HepG2 (cell line): ENCODE measurements around the gene ABCA4. TPM values are rescaled to one million over a fixed set of nuclear protein-coding genes. Genes with fewer than 3 reads are reported as not detected.

Experiments used
- ATAC-seq: fragments of 200-7000 bp; cut with Tn5 transposase; 3 replicates; pipeline ENCODE4 v1.9.1; 2020; ENCODE audit warnings: mild to moderate bottlenecking, moderate library complexity
- BruUV-seq: library from RNA; stranded (reverse); fragments of 400-500 nt; replicated peaks from 2 replicates; lab custom pipeline; 2021; lab: Mats Ljungman, UMichigan
- CTCF ChIA-PET: fragments of 300-600 bp; formaldehyde crosslinking; extraction: SDS; loops from one replicate; lab custom pipeline; 2021; ENCODE audit warnings: low total read pairs, inconsistent platforms, low intra/inter-chr PET ratio; lab: Yijun Ruan, JAX
- POLR2A ChIA-PET: fragments of 350-600 bp; sonication (Branson Sonifier 250); formaldehyde crosslinking; loops from one replicate; lab custom pipeline; 2020; ENCODE audit warnings: antibody characterized with exemption, inconsistent platforms; lab: Yijun Ruan, JAX
- DNase-seq: peaks from one replicate; pipeline ENCODE4 v3.0.0-alpha.2; 2015; ENCODE audit warnings: low spot score
- FAIRE-seq: peaks from 3 replicates; lab custom pipeline; 2011; peaks lifted over from hg19 to GRCh38; lab: Jason Lieb, UNC
- H2AFZ ChIP-seq: one replicate; pipeline ENCODE4 v1.6.1; 2011; ENCODE audit warnings: low read length, inconsistent platforms
- H3K27ac ChIP-seq: fragments of 300-600 bp; 3 replicates; pipeline ENCODE4 v1.8.0; 2011; ENCODE audit warnings: mixed run types, mild to moderate bottlenecking, mixed read lengths, low read length, inconsistent platforms; ENCODE audit not compliant: insufficient read depth; ENCODE audit errors: extremely low read length
- H3K27me3 ChIP-seq, 2 experiments: fragments of 200-600 bp in 1 of 2; 2 replicates in 1 of 2; 3 replicates in 1 of 2; pipeline versions ENCODE4 v1.6.0 to v1.8.0; 2011; ENCODE audit warnings: low read length in 2 of 2, mild to moderate bottlenecking in 2 of 2, moderate library complexity in 2 of 2, inconsistent platforms in 1 of 2; ENCODE audit not compliant: insufficient read depth in 2 of 2, control insufficient read depth in 1 of 2
- H3K36me3 ChIP-seq, 2 experiments: fragments of 200-600 bp in 1 of 2; replicated peaks in 1 of 2; 2 replicates in 1 of 2; 3 replicates in 1 of 2; pipeline versions ENCODE4 v1.5.1 to v1.8.0; 2011; ENCODE audit warnings: low read length in 2 of 2, inconsistent platforms in 1 of 2; ENCODE audit not compliant: insufficient read depth in 2 of 2, control insufficient read depth in 1 of 2
- H3K4me1 ChIP-seq: 2 replicates; pipeline ENCODE4 v1.5.1; 2012; ENCODE audit warnings: low read length, inconsistent platforms; ENCODE audit not compliant: insufficient read depth
- H3K4me2 ChIP-seq: 2 replicates; pipeline ENCODE4 v1.6.0; 2011; ENCODE audit warnings: low read depth, low read length, inconsistent platforms
- H3K4me3 ChIP-seq, 3 experiments: fragments of 200-600 bp in 1 of 3; sonication (generic), shearing (Covaris generic) in 1 of 3; replicated peaks in 1 of 3; 2 replicates each; pipeline ENCODE4 v1.5.1; 2011 to 2016; ENCODE audit warnings: low read length in 3 of 3, inconsistent platforms in 2 of 3, low read depth in 2 of 3, mild to moderate bottlenecking in 2 of 3, control low read depth in 1 of 3, mixed read lengths in 1 of 3; ENCODE audit not compliant: insufficient read depth in 1 of 3
- H3K79me2 ChIP-seq: one replicate; pipeline ENCODE4 v1.6.1; 2011; ENCODE audit warnings: low read length, inconsistent platforms; ENCODE audit not compliant: insufficient read depth
- H3K9ac ChIP-seq: 2 replicates; pipeline ENCODE4 v1.6.0; 2011; ENCODE audit warnings: mild to moderate bottlenecking, low read depth, low read length, inconsistent platforms; ENCODE audit not compliant: insufficient read depth
- H3K9me3 ChIP-seq: 2 replicates; pipeline ENCODE4 v1.5.1; 2012; ENCODE audit warnings: mild to moderate bottlenecking, low read length
- H4K20me1 ChIP-seq: 2 replicates; pipeline ENCODE4 v1.6.0; 2011; ENCODE audit warnings: inconsistent platforms, mild to moderate bottlenecking, low read length, moderate library complexity; ENCODE audit not compliant: insufficient read depth
- CBX2 ChIP-seq, 2 experiments: fragments of 200-600 bp in 1 of 2; sonication (generic); formaldehyde crosslinking in 1 of 2; IDR thresholded peaks; 2 replicates each; pipeline versions ENCODE4 v1.7.0 to v1.8.1; 2018 to 2022; ENCODE audit warnings: low read depth in 2 of 2, low read length in 1 of 2, mild to moderate bottlenecking in 1 of 2, missing genetic modification reagents in 1 of 2
- GPN1 ChIP-seq: sonication (generic); formaldehyde crosslinking; IDR thresholded peaks from 2 replicates; pipeline ENCODE4 v1.5.1; 2020; ENCODE audit warnings: missing genetic modification reagents, borderline replicate concordance
- KLF15 ChIP-seq: sonication (generic); formaldehyde crosslinking; IDR thresholded peaks from 2 replicates; pipeline ENCODE4 v1.8.1; 2023; ENCODE audit warnings: borderline replicate concordance, mild to moderate bottlenecking, inconsistent platforms, missing genetic modification reagents, mixed read lengths
- MTA3 ChIP-seq: sonication (generic); formaldehyde crosslinking; IDR thresholded peaks from 2 replicates; pipeline ENCODE4 v1.4.0; 2020; ENCODE audit warnings: missing genetic modification reagents
- NCOA2 ChIP-seq: sonication (generic); formaldehyde crosslinking; IDR thresholded peaks from 2 replicates; pipeline ENCODE4 v1.8.0; 2022; ENCODE audit warnings: inconsistent platforms
- PTBP1 ChIP-seq: fragments of 200-400 bp; formaldehyde crosslinking; IDR thresholded peaks from 2 replicates; pipeline ENCODE4 v1.6.1; 2018; ENCODE audit warnings: low read length, low read depth; ENCODE audit not compliant: poor library complexity, severe bottlenecking
- RXRA ChIP-seq: sonication (generic); formaldehyde crosslinking; IDR thresholded peaks from 2 replicates; pipeline ENCODE4 v1.5.1; 2020; ENCODE audit warnings: missing genetic modification reagents
- SP5 ChIP-seq: IDR thresholded peaks from 2 replicates; pipeline ENCODE4 v1.6.1; 2016; ENCODE audit warnings: low read depth, borderline replicate concordance
- ZBTB1 ChIP-seq: sonication (generic); formaldehyde crosslinking; IDR thresholded peaks from 2 replicates; pipeline ENCODE4 v1.4.0; 2020; ENCODE audit warnings: missing genetic modification reagents, borderline replicate concordance
- ZNF124 ChIP-seq: sonication (generic); formaldehyde crosslinking; IDR thresholded peaks from 2 replicates; pipeline ENCODE4 v1.4.0; 2020; ENCODE audit warnings: missing genetic modification reagents
- ZNF260 ChIP-seq: sonication (generic); formaldehyde crosslinking; IDR thresholded peaks from 2 replicates; pipeline ENCODE4 v1.4.0; 2020; ENCODE audit warnings: missing genetic modification reagents, low read depth, mild to moderate bottlenecking, borderline replicate concordance
- ZNF329 ChIP-seq: sonication (generic); formaldehyde crosslinking; IDR thresholded peaks from 2 replicates; pipeline ENCODE4 v1.9.0; 2021; ENCODE audit warnings: low read depth, mild to moderate bottlenecking, missing genetic modification reagents
- ZNF614 ChIP-seq: IDR thresholded peaks from 2 replicates; pipeline ENCODE4 v1.6.1; 2018; ENCODE audit warnings: missing biosample characterization, missing genetic modification reagents, inconsistent platforms, borderline replicate concordance
- WGBS: methylation state at CpG from one replicate; pipeline ENCODE4 v1.1.6; 2017; ENCODE audit warnings: low lambda C conversion rate; 5-methylcytosine and 5-hydroxymethylcytosine counted together
- in situ Hi-C: cut with HindIII; loops from 2 replicates; pipeline ENCODE4 v1.10.0; 2017; ENCODE audit warnings: low pct_unique_long_range_greater_than_20kb; ENCODE audit not compliant: extremely low pct_ligation_motif_present
- intact Hi-C: fragments of 100-400 bp; cut with micrococcal nuclease; formaldehyde crosslinking; loops from one replicate; pipeline ENCODE4 v1.10.0; 2022; ENCODE audit not compliant: unreplicated experiment
- polyA plus RNA-seq, 8 experiments: library from polyadenylated mRNA; depleted of rRNA in 3 of 8; stranded (reverse) in 7 of 8; unstranded in 1 of 8; fragments of >200 nt; fragmentation: Illumina TruSeq in 4 of 8; extraction: Trizol in 4 of 8; gene quantifications; 2 replicates each; pipeline versions ENCODE4 v1.2.1 to v1.2.3, GENCODE V29; 2011 to 2016; ENCODE audit warnings: low read depth in 4 of 8, missing spikeins in 1 of 8, mixed read lengths in 1 of 8; ENCODE audit not compliant: insufficient read depth in 1 of 8
- total RNA-seq, 5 experiments: library from RNA; depleted of rRNA; stranded (reverse); fragments of >200 nt; fragmentation: Illumina TruSeq; extraction: Trizol; gene quantifications; 2 replicates each; pipeline ENCODE4 v1.2.3, GENCODE V29; 2016; ENCODE audit warnings: low read depth in 1 of 5
- TF ChIP-seq, protein P1 (sequence below): sonication (generic); formaldehyde crosslinking; IDR thresholded peaks from 2 replicates; pipeline ENCODE4 v1.4.0; 2020; ENCODE audit warnings: mild to moderate bottlenecking, missing genetic modification reagents
- TF ChIP-seq, protein P2 (sequence below): sonication (generic); formaldehyde crosslinking; IDR thresholded peaks from 2 replicates; pipeline ENCODE4 v1.4.0; 2020; ENCODE audit warnings: missing genetic modification reagents
- TF ChIP-seq, protein P3 (sequence below): sonication (generic); formaldehyde crosslinking; IDR thresholded peaks from 2 replicates; pipeline ENCODE4 v1.5.0; 2020; ENCODE audit warnings: mild to moderate bottlenecking, missing genetic modification reagents, moderate library complexity

ABCA4 gene
- total and polyA plus RNA-seq, 2 of the 13 experiments (the other 11 are each of a cell fraction or from before 2014, with no cell fraction given), result 0.24 to 0.67 TPM

DNA sequence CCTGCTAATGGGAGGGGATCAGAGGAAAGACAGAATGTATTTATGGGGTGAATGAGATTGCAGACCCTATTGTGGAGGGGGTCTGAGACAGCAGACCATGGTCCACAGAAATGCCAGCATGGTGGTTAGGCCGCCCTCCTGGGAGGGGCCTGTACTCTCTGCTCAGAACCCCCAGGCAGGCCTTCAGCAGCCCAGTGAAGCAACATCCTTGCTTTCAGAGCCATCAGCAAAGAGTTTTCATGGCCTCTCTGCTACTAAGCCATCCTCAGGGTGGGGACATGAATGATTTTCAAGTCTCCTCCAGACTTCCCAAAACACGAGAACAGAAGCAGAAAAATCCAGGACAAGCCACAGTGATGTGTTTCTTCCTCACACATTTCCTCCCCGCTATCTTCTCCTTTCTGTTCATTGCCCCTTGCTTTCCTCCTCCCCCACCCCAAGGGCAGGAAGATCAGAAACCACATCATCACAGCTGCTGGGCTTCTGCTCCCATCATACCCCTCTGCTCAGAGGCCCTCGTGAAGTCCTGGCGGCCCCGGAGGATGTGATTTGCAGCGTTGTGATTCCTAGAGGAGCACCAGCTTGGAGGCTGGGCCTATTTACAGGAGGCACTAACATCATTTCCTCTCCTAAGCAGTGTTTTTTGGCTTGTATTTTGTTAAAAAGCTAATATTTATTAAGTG, 48.0 kb downstream of the ABCA4 start (continued):
- TF ChIP-seq ZNF124 (CRISPR knock-in tag) (no peak), SP5 (CRISPR knock-in tag) (no peak), GPN1 (CRISPR knock-in tag) (no peak), PTBP1 (no peak), NCOA2 (CRISPR knock-in tag) (no peak), ZBTB1 (no peak), KLF15 (no peak)
- TF ChIP-seq, protein P1, sequence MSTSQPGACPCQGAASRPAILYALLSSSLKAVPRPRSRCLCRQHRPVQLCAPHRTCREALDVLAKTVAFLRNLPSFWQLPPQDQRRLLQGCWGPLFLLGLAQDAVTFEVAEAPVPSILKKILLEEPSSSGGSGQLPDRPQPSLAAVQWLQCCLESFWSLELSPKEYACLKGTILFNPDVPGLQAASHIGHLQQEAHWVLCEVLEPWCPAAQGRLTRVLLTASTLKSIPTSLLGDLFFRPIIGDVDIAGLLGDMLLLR, result no peak

DNA sequence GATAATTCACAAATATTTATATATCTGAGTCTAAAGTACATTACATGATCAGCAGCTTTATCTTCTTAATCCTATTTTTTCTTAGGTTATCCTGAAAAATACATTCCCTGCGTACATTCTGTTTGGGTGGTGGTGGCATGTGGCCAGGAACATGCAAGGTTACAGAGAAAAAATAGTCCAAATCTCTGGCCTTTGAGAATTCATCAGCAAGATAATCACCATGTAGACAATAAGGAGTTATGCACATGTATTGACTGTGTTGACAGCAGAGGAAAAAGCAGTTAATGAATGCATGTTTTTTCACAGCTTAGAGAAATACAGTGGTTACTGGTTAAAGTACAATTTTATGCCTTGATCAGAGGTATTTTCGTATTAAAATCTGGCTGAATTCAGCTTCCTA, 49.0 kb downstream of the ABCA4 start:
- Histone ChIP-seq H3K9ac (no peak overlapping the region), H3K4me2 (no peak overlapping the region), H3K27me3 (no peaks in the 10 kb centered on the region), H4K20me1 (no peaks in the 10 kb centered on the region), H3K4me1 (peaks cover 33% of the 10 kb centered on the region), H2AFZ (no peak overlapping the region), H3K9me3 (no peaks in the 10 kb centered on the region), H3K4me3 (no peak overlapping the region), H3K36me3 (no peaks in the 10 kb centered on the region), H3K79me2 (no peaks in the 10 kb centered on the region), H3K27ac (no peak overlapping the region)
- no TSS peak for BruUV-seq
- in situ Hi-C loops, result no loop called here
- WGBS, result 78% methylated on average over 2 of the region's 2 CpGs
- ChIA-PET POLR2A (interaction anchor here (1.7 kb wide), 1 partner anchor 11 kb away, joined by 3 read pairs; no protein-coding TSS in a partner anchor), CTCF (no interaction called here)
- no peak for DNase-seq
- no peak for ATAC-seq
- intact Hi-C loops, result no loop called here
- no peak for FAIRE-seq
- no peak for TF ChIP-seq MTA3 (CRISPR knock-in tag)
- TF ChIP-seq ZNF329 (CRISPR knock-in tag), result no peak
- no peak for TF ChIP-seq RXRA
- TF ChIP-seq, protein P2, sequence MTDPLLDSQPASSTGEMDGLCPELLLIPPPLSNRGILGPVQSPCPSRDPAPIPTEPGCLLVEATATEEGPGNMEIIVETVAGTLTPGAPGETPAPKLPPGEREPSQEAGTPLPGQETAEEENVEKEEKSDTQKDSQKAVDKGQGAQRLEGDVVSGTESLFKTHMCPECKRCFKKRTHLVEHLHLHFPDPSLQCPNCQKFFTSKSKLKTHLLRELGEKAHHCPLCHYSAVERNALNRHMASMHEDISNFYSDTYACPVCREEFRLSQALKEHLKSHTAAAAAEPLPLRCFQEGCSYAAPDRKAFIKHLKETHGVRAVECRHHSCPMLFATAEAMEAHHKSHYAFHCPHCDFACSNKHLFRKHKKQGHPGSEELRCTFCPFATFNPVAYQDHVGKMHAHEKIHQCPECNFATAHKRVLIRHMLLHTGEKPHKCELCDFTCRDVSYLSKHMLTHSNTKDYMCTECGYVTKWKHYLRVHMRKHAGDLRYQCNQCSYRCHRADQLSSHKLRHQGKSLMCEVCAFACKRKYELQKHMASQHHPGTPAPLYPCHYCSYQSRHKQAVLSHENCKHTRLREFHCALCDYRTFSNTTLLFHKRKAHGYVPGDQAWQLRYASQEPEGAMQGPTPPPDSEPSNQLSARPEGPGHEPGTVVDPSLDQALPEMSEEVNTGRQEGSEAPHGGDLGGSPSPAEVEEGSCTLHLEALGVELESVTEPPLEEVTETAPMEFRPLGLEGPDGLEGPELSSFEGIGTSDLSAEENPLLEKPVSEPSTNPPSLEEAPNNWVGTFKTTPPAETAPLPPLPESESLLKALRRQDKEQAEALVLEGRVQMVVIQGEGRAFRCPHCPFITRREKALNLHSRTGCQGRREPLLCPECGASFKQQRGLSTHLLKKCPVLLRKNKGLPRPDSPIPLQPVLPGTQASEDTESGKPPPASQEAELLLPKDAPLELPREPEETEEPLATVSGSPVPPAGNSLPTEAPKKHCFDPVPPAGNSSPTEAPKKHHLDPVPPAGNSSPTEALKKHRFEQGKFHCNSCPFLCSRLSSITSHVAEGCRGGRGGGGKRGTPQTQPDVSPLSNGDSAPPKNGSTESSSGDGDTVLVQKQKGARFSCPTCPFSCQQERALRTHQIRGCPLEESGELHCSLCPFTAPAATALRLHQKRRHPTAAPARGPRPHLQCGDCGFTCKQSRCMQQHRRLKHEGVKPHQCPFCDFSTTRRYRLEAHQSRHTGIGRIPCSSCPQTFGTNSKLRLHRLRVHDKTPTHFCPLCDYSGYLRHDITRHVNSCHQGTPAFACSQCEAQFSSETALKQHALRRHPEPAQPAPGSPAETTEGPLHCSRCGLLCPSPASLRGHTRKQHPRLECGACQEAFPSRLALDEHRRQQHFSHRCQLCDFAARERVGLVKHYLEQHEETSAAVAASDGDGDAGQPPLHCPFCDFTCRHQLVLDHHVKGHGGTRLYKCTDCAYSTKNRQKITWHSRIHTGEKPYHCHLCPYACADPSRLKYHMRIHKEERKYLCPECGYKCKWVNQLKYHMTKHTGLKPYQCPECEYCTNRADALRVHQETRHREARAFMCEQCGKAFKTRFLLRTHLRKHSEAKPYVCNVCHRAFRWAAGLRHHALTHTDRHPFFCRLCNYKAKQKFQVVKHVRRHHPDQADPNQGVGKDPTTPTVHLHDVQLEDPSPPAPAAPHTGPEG, result no peak
- TF ChIP-seq ZNF260, result no peak
- no peak for TF ChIP-seq ZNF614 (CRISPR knock-in tag)
- TF ChIP-seq, protein P3, sequence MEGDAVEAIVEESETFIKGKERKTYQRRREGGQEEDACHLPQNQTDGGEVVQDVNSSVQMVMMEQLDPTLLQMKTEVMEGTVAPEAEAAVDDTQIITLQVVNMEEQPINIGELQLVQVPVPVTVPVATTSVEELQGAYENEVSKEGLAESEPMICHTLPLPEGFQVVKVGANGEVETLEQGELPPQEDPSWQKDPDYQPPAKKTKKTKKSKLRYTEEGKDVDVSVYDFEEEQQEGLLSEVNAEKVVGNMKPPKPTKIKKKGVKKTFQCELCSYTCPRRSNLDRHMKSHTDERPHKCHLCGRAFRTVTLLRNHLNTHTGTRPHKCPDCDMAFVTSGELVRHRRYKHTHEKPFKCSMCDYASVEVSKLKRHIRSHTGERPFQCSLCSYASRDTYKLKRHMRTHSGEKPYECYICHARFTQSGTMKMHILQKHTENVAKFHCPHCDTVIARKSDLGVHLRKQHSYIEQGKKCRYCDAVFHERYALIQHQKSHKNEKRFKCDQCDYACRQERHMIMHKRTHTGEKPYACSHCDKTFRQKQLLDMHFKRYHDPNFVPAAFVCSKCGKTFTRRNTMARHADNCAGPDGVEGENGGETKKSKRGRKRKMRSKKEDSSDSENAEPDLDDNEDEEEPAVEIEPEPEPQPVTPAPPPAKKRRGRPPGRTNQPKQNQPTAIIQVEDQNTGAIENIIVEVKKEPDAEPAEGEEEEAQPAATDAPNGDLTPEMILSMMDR (CRISPR knock-in tag), result no peak
- TF ChIP-seq CBX2 (IDR thresholded peaks at IDR 0.05; ENCODE audit: low read depth, low read length), result no peak
- no peak for TF ChIP-seq CBX2 (CRISPR knock-in tag; IDR thresholded peaks at IDR 0.05; ENCODE audit: low read depth)
